Mucosa of stomach (tissue), 1 donor: ENCODE measurements around the gene CASK.

ENCODE experiments used
- H3K27me3 ChIP-seq: one replicate; pipeline ENCODE4 v1.7.0; 2013; ENCODE audit warnings: mild to moderate bottlenecking, low read length; ENCODE audit not compliant: control insufficient read depth, insufficient read depth
- H3K36me3 ChIP-seq: one replicate; pipeline ENCODE4 v1.7.0; 2013; ENCODE audit warnings: low read length; ENCODE audit not compliant: control insufficient read depth, insufficient read depth
- H3K4me1 ChIP-seq: one replicate; pipeline ENCODE4 v1.7.0; 2013; ENCODE audit warnings: mild to moderate bottlenecking, low read length; ENCODE audit not compliant: control insufficient read depth, insufficient read depth
- H3K4me3 ChIP-seq: one replicate; pipeline ENCODE4 v1.7.0; 2013; ENCODE audit warnings: low read length
- H3K9ac ChIP-seq: one replicate; pipeline ENCODE4 v1.7.0; 2013; ENCODE audit warnings: mild to moderate bottlenecking, low read length, moderate library complexity
- H3K9me3 ChIP-seq: one replicate; pipeline ENCODE4 v1.7.0; 2013; ENCODE audit warnings: mild to moderate bottlenecking, low read length, moderate library complexity; ENCODE audit not compliant: control insufficient read depth
- donor health status: Pancreatic carcinoma.

The CASK gene

DNA sequence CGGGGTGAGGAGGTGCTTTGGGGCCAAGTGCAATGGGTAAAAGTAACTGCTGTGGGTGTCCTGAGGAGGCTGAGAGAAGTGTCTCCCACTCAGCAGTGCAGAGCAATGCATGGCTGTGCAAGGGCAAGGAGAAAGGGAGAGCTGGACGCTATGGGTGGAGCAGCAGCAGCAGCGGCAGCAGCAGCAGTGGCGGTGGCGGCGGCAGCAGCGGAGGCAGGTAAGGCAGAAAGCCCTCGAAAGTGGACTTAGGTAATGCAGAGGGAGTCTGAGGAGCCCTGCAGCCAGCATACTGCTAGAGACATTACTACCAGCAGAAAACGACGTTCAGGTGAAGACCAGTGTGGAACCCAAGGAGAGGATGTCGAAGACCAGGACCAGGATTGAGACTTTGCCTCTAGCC, 394.1 kb downstream of the CASK start:
- Histone ChIP-seq H3K9me3 (no peaks in the 10 kb centered on the region), H3K36me3 (no peaks in the 10 kb centered on the region), H3K27me3 (no peaks in the 10 kb centered on the region), H3K9ac (no peak overlapping the region), H3K4me1 (no peaks in the 10 kb centered on the region), H3K4me3 (no peak overlapping the region)

DNA sequence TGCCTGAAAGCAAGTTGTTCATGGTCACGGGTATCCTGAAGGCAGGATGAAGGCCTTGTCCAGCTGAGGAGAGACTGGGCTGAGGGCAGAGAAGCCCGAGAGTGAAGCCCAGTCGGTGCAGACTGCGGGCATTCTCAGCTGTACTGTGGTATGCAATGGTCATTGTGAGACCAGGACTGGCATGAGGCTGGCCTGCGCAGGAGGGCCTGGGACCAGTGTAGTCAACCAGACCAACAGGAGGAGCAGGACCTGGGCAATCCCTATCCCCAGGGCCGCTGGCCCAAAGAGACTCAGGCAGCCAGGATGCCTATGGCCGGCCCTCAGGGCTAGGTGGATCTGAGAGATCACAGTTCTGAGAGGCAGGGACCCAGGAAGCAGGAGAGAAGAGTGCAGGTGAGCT, 394.6 kb downstream of the CASK start:
- Histone ChIP-seq H3K36me3 (no peaks in the 10 kb centered on the region), H3K27me3 (no peaks in the 10 kb centered on the region), H3K9ac (no peak overlapping the region)

DNA sequence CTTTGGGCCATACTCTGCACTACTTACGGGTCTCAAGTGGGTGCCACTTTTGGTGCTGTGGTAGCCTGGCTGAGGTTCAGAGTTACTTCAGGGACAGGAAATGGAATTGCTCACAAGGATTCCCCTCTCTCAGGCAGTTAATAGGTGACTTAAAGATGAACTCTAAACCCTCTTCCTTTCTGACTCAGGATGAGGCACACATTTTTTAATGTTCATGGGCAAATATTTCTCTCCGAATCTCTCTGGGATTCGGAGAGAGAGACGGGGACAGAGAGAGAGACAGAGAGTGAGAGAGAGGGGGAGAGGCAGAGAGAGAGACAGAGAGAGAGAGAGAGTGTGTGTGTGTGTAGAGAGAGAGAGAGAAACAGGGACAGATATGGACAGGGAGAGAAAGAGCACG, 396.4 kb downstream of the CASK start:
- H3K9me3 ChIP-seq, result no peaks in the 10 kb centered on the region
- H3K9ac ChIP-seq, result no peak overlapping the region
- H3K4me3 ChIP-seq, result no peak overlapping the region
- H3K36me3 ChIP-seq, result no peaks in the 10 kb centered on the region
- H3K4me1 ChIP-seq, result no peaks in the 10 kb centered on the region
- no peaks in the 10 kb centered on the region for H3K27me3 ChIP-seq

More for the DNA sequence above, 394.6 kb downstream of the CASK start:
- H3K9me3 ChIP-seq, result no peaks in the 10 kb centered on the region
- H3K4me3 ChIP-seq, result no peak overlapping the region
- H3K4me1 ChIP-seq, result no peaks in the 10 kb centered on the region

DNA sequence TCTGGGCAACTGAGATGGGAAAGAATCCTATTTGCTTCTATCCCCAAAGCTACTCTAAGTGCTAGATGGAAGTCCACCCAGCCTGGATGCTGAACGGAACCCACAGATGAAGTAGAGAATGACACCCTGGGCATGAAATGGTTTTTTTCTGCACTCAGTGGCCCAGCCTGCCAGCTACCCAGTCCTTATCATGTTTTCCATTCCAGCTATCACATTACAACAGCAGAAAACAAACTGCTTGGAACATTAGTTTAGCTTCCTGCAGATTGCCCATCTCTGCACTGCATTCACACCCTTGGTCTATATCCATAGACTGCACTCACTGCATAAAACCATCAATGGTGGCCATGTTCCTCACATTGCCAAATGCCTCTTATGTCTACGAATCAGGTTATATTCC, 397.1 kb downstream of the CASK start:
- Histone ChIP-seq H3K4me1 (no peaks in the 10 kb centered on the region), H3K9ac (no peak overlapping the region), H3K4me3 (no peak overlapping the region), H3K27me3 (no peaks in the 10 kb centered on the region), H3K9me3 (no peaks in the 10 kb centered on the region), H3K36me3 (no peaks in the 10 kb centered on the region)

DNA sequence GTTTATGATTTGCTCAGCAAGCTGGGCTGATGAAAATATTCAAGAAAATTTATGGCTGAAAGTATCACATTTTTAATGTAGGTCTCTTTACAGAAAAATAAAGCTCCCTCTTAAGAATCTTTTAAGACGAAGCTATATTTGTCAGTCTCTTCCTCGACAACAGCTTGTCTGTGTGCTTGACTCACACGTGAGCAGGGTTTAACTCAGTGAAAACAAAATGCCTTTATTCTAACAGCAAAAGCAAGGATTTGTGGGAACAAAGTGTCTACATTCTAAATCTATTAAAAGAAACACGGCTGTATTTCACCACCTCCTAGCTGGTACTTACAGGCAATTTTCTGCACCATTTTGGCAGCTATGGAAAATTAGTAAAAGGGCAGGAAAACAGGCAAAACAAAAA, 400.7 kb downstream of the CASK start:
- Histone ChIP-seq H3K36me3 (no peaks in the 10 kb centered on the region), H3K9ac (no peak overlapping the region)

DNA sequence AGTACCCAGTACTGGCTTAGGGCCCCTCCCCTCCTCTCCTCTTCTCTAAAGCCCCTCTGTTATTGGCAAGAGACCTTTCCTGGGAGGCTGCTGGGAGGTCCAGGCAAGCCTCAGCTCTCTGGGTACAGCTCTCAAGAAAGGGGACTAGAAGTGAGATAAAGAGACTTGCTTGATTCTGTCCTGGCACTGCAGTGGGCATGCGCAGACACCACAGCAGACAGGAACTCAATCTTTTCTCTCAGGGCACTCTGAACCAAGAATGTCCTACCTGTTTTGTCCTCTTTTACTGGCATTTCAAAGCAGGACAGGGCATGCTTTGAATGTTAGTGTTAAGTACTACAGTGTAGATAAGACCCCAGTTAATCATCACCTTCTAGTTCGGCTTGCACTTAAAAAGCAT, 401.3 kb downstream of the CASK start:
- H3K4me1 ChIP-seq, result no peaks in the 10 kb centered on the region

More for the DNA sequence above, 400.7 kb downstream of the CASK start:
- Histone ChIP-seq H3K4me1 (no peaks in the 10 kb centered on the region), H3K27me3 (no peaks in the 10 kb centered on the region), H3K9me3 (no peaks in the 10 kb centered on the region), H3K4me3 (no peak overlapping the region)

DNA sequence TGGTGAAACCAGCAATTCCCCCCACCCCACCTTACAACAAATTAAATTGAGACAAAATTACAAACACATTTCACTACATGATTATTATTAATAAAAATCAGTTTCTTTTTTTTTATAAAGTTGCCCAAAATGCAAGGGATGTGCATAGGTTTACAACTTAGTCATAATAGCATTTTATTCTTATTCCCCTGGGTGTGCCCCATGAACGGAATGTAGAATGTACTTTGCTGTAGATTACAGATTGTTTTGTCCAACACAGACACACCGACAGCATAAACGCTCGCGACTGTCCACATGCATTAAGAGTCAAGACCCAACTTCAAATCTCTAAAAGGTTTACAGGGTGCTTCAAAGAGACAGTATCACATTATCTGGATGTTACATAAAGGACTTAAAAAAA, 403.9 kb downstream of the CASK start:
- no peaks in the 10 kb centered on the region for H3K9me3 ChIP-seq
- H3K4me3 ChIP-seq, result no peak overlapping the region
- H3K27me3 ChIP-seq, result no peaks in the 10 kb centered on the region
- no peaks in the 10 kb centered on the region for H3K4me1 ChIP-seq
- no peak overlapping the region for H3K9ac ChIP-seq
- no peaks in the 10 kb centered on the region for H3K36me3 ChIP-seq

More for the DNA sequence above, 401.3 kb downstream of the CASK start:
- Histone ChIP-seq H3K4me3 (no peak overlapping the region), H3K9ac (no peak overlapping the region), H3K36me3 (no peaks in the 10 kb centered on the region), H3K9me3 (no peaks in the 10 kb centered on the region), H3K27me3 (no peaks in the 10 kb centered on the region)

DNA sequence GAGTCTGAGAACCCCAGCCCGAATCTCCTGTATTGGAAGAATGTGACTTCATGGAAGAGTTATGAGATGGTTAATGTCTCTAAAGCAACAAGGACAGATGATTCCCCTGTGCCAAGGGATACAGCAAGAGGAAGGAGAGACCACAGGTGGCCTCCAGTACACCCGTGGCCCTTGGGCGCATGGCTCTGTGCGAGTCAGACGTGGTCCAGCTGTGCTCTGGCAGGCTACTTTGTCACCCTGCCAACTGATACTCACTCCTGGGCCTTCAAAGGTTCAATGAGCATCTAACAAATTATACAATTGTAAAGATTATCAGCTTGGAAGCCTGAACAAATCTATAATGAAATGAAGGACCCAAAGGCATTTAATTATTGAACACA, 404.5 kb downstream of the CASK start:
- Histone ChIP-seq H3K9me3 (no peaks in the 10 kb centered on the region), H3K9ac (no peak overlapping the region), H3K4me3 (no peak overlapping the region), H3K27me3 (no peaks in the 10 kb centered on the region), H3K36me3 (no peaks in the 10 kb centered on the region), H3K4me1 (no peaks in the 10 kb centered on the region)

DNA sequence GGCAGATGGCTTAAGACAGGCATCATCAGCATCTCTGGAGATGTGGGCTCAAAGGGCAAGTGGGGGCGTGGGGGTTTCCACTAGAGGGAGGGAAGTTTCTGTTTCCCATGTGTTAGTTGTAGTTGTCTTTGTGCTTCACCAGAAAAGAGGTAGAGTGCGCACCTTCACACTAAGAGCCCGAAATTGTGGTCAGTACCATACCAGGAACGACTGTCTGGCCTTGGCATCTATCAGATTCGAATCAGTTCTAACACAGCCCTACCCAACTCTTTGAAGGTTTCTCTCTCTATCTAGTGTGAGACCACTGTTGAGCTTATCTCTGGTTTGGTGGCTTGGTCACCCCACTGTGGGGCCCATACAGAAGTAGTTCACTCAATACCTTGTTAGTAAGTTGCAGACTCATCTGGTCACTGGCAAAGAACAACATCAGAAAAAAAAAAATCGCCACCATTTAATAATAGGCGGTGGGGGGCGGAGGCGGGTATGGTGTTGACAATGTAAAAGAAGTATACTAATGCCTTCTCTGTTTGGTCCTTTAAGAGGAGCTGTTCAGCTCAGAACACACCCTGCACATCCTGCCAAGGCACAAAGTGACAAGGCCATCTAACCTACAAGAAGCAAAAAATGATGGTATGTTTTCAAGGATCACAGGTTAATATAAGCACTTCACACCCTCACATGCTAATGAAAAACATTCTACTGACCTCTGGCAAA, 405.1 kb downstream of the CASK start:
- H3K27me3 ChIP-seq, result no peaks in the 10 kb centered on the region
- H3K9ac ChIP-seq, result no peak overlapping the region
- H3K9me3 ChIP-seq, result no peaks in the 10 kb centered on the region
- no peaks in the 10 kb centered on the region for H3K36me3 ChIP-seq
- H3K4me1 ChIP-seq, result no peaks in the 10 kb centered on the region
- H3K4me3 ChIP-seq, result no peak overlapping the region

DNA sequence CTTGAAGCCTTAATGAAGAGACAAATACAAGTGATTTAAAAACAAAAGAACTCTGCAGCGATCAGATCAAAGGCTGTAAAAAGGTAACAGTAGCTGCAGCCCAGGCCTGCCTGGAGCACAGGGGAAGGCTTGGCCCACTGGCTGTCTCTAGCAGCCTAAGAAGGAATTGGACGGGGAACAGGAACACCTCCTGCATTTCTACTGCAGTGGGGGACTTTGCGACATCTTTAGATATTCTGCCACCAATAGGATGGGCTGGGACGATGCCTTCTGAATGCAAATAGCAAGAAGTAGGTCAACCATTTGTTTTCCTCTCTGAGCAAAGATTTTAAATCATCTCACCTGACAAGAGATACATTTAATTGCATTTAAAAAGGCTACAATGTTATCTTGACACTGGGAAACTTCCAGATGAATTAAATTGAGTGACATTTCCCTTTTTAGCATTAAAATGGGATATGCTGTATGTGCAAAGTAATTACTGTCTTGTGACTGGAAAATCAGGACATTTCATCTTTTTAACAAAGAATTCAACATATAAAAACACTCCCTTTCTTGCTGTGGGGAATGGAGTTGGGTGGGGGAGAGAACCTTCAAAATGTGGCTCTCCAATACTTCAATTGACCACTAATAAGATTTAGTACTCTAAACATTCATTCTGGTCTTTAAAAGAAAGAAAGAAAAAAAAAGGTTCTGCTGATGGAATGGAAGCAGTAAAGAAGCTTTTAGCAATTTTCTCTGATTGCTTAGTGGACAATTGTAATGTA, 406.2 kb downstream of the CASK start:
- Histone ChIP-seq H3K9ac (no peak overlapping the region), H3K27me3 (no peaks in the 10 kb centered on the region), H3K36me3 (no peaks in the 10 kb centered on the region), H3K9me3 (no peaks in the 10 kb centered on the region), H3K4me3 (no peak overlapping the region), H3K4me1 (no peaks in the 10 kb centered on the region)

DNA sequence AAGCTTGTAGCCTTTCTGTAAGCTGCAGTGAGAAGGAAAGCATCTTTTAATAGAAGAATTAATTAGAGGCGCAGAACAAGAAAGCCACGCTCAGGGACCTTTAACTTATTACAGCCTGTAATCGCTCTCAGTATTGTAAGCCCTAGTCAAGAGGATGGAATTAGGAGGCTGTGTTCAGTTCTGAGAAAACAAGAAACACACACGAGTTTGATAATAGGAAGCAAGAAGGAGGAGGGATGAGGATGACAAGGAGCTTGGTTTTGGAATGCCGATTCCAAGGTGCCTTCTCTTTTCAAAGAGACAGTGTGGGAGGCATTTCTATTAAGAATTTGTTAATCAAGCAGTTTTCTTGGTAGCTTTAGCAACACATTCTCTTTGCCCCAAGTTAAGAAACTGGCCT, 406.9 kb downstream of the CASK start:
- Histone ChIP-seq H3K27me3 (no peaks in the 10 kb centered on the region), H3K9ac (no peak overlapping the region), H3K4me1 (no peaks in the 10 kb centered on the region), H3K4me3 (no peak overlapping the region), H3K36me3 (no peaks in the 10 kb centered on the region), H3K9me3 (no peaks in the 10 kb centered on the region)

DNA sequence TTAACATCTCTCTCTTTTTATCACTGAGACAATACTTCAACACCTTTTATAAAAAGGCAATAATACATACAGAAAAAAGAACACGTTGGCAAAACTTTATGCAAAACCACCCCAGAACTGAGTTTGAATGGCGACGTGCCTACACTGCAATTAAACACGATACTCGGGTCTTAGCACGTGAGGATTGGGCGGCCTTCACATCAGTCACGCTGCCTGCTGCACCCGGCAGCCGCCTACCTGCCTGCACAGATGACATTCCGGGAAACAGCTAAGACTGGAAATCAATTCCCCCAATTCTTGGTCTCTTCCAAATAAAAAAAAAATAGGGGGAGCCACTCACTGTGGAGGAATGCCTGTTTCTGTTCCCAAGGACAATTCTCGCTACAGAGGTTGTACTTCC, 408.0 kb downstream of the CASK start:
- no peaks in the 10 kb centered on the region for H3K27me3 ChIP-seq
- H3K9ac ChIP-seq, result no peak overlapping the region
- no peaks in the 10 kb centered on the region for H3K9me3 ChIP-seq
- no peaks in the 10 kb centered on the region for H3K36me3 ChIP-seq
- H3K4me3 ChIP-seq, result no peak overlapping the region
- no peaks in the 10 kb centered on the region for H3K4me1 ChIP-seq
